ENCODE data around the gene LRBA.
"Not testable (repeated sequence)": the region's sequence is repeated elsewhere in the genome, so short reads cannot be mapped to it uniquely, and the experiment has no call there.

The LRBA gene

DNA sequence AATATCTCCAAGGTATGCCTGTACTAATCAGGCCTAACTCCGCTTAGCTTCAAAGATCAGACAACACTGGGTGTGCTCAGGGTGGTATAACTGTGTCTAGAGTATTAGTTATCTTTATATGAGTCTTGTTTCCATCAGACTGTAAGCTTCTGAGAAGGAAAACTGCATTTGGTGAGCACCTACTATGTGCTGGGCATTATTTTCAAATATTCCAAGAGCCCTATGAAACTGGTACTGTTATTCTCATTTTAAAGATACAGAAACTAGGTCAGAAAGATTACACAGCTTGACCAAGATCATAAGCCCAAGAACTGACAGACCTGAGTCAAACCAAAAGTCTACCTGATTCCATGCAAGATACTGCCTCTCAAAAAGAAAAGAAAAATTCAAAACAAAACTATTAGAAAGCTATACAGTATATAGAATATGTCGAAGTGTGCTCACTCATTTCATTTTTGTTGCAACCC, 44.4 kb downstream of the LRBA start:
- no peak for TF ChIP-seq CTCF (IDR thresholded peaks at IDR 0.05; ENCODE audit: low read depth, low read length, missing control alignments)
- DNase-seq (ENCODE audit: extremely low read depth, low read depth): no peak
- no peak overlapping the region for H3K4me3 ChIP-seq (replicated peaks; ENCODE audit: low read depth, low read length)

DNA sequence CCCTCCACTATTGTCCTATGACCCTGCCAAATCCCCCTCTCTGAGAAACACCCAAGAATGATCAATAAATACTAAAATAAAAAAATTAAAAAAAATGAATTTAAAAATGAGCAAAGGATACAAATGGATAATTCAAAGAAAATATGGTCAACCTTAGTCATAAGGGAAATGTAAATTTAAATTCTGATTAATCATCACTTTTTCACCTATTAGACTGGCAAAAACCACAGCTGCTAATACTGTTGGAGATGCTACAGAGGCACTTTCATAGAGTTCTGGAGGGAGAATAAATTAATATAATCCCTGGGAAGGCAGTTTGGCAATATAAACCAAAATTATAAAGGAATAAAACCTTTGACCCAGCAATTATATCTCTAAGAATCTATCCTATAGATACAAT, 50.3 kb downstream of the LRBA start:
- TF ChIP-seq CTCF (IDR thresholded peaks at IDR 0.05; ENCODE audit: low read depth, low read length, missing control alignments): no peak
- no peak for DNase-seq (ENCODE audit: extremely low read depth, low read depth)
- no peak overlapping the region for H3K4me3 ChIP-seq (replicated peaks; ENCODE audit: low read depth, low read length)

- not testable (repeated sequence) for H3K4me3 ChIP-seq (replicated peaks; ENCODE audit: low read depth, low read length); DNase-seq (ENCODE audit: extremely low read depth, low read depth)
These were observed 51.3 kb downstream of the LRBA start for GRCh38 chr4:150963602-150964345.

- TF ChIP-seq CTCF (IDR thresholded peaks at IDR 0.05; ENCODE audit: low read depth, low read length, missing control alignments): no peak
- no peak for DNase-seq (ENCODE audit: extremely low read depth, low read depth)
These were observed 52.8 kb downstream of the LRBA start for GRCh38 chr4:150962245-150962644.

DNA sequence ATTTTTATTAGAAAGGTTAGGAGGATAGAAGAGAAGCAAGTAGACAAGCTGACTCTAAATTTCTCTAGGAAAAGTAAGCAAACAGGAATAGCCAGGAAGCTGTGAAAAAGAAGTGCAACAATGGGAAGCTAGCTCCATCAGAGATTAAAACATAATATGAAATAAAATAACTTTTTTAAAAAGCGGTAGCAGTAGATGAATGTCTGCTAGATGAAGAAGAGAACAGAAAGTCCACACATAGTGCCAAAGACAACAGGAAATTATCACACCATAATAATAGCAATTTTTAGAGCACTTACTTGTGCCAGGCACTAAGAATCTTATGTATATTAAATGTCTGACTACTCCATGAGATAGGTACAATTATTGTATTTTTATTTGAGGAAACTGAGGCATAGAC, 53.5 kb downstream of the LRBA start:
- no peak overlapping the region for H3K4me3 ChIP-seq (replicated peaks; ENCODE audit: low read depth, low read length)
- DNase-seq (ENCODE audit: extremely low read depth, low read depth): no peak
- no peak for TF ChIP-seq CTCF (IDR thresholded peaks at IDR 0.05; ENCODE audit: low read depth, low read length, missing control alignments)

More at GRCh38 chr4:150962245-150962644, 52.8 kb downstream of the LRBA start:
- no peak overlapping the region for H3K4me3 ChIP-seq (replicated peaks; ENCODE audit: low read depth, low read length)

- H3K4me3 ChIP-seq (replicated peaks; ENCODE audit: low read depth, low read length): no peak overlapping the region
- DNase-seq (ENCODE audit: extremely low read depth, low read depth): no peak
- TF ChIP-seq CTCF (IDR thresholded peaks at IDR 0.05; ENCODE audit: low read depth, low read length, missing control alignments): peak; percentile 59
These were observed 54.3 kb downstream of the LRBA start for GRCh38 chr4:150960818-150961217.

DNA sequence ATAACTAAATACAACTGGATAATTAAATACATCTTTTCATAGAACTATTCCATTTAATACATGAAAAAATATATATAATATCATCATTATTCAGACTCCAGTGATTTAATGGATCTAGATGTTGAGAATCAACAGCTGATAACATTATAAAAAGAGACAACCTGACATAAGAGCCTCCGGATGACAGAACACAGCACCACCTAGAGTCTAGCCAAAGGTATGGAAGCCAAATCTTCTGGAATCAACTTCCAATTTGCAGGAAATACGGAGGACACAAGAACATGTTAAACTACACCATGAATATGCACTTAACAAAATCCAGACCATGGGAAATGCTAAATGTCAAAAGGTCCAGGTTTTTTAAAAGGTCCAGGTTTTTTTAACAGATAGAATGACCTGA, 55.0 kb downstream of the LRBA start:
- peak; percentile 54 for TF ChIP-seq CTCF (IDR thresholded peaks at IDR 0.05; ENCODE audit: low read depth, low read length, missing control alignments)
- no peak overlapping the region for H3K4me3 ChIP-seq (replicated peaks; ENCODE audit: low read depth, low read length)
- DNase-seq (ENCODE audit: extremely low read depth, low read depth): no peak

DNA sequence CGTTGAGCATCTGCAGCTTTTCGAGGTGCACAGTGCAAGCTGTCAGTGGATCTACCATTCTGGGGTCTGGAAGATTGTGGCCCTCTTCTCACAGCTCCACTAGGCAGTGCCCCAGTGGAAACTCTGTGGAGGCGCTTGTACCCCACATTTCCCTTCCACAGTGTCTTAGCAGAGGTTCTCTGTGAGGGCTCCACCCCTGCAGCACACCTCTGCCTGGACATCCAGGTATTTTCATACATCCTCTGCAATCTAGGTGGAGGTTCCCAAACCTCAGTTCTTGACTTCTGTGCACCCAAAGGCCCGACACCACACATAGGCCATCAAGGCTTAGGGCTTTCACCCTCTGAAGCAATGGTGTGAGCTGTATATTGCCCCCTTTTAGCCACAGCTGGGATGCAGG, 57.1 kb downstream of the LRBA start:
- H3K4me3 ChIP-seq (replicated peaks; ENCODE audit: low read depth, low read length); DNase-seq (ENCODE audit: extremely low read depth, low read depth): not testable (repeated sequence)

- not testable (repeated sequence) for DNase-seq (ENCODE audit: extremely low read depth, low read depth); H3K4me3 ChIP-seq (replicated peaks; ENCODE audit: low read depth, low read length)
These were observed 58.0 kb downstream of the LRBA start for GRCh38 chr4:150957095-150957494.

GRCh38 chr4:150953916-150954315, 61.2 kb downstream of the LRBA start:
- DNase-seq (ENCODE audit: extremely low read depth, low read depth); H3K4me3 ChIP-seq (replicated peaks; ENCODE audit: low read depth, low read length): not testable (repeated sequence)
